Measurements from ENCODE around the gene ZPLD1.

GRCh38 chr3:102449341-102449740, 14.5 kb downstream of the ZPLD1 start:
- TF ChIP-seq CTCF (conservative IDR thresholded peaks at IDR 0.05; ENCODE audit: low read depth, low read length) (no peak), EZH2 (IDR thresholded peaks at IDR 0.05; ENCODE audit: borderline replicate concordance, low read depth, low read length, poor library complexity, severe bottlenecking) (no peak)

All from A673 (cell line).